Mammary epithelial cell (primary cell): Measurements from ENCODE around the gene PDF.

Source experiments
- CTCF ChIP-seq, 2 donors: IDR thresholded peaks in 1 of 2; conservative IDR thresholded peaks in 1 of 2; 2 replicates each; pipeline ENCODE4 v1.5.1; 2011 to 2012; ENCODE audit warnings: inconsistent platforms in 2 of 2, low read length in 2 of 2, mild to moderate bottlenecking in 2 of 2, control low read depth in 1 of 2, low read depth in 1 of 2; ENCODE audit not compliant: insufficient read depth in 1 of 2; ENCODE audit errors: extremely low read depth in 1 of 2
- EZH2 ChIP-seq: IDR thresholded peaks from 2 replicates; pipeline ENCODE4 v1.6.1; 2012; ENCODE audit warnings: low read length, inconsistent platforms, borderline replicate concordance

- no peak for TF ChIP-seq CTCF (conservative IDR thresholded peaks at IDR 0.05 in 1 of 2, IDR thresholded peaks at IDR 0.05 in 1 of 2; ENCODE audit: extremely low read depth in 1 of 2, insufficient read depth in 1 of 2, low read depth in 1 of 2, low read length in 2 of 2)
- TF ChIP-seq EZH2, result no peak
Observed at GRCh38 chr16:69363281-69363717, 32.9 kb upstream of the PDF start.
